ENCODE results near the gene SFT2D1.

DNA sequence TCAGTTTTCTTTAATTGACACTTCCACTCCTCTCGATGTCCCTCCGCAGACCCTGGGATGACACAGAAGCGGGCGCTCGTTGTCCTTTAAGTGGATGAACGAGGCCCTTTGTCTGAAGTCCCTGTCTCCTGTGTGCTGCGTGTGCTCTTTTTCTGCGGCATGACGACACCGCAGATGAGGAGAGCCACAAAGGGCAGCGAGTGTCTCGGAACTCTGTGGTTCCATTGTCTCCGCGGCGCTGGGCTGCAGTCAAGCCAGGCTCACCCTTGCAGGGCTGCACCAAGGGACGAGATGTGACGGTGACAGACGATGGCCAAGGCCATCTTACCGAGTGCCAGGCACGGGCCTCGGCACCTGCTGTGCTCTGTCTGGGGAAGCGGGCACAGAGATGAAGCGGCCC lies 44.7 kb downstream of the SFT2D1 start:
- TF ChIP-seq, protein P1, sequence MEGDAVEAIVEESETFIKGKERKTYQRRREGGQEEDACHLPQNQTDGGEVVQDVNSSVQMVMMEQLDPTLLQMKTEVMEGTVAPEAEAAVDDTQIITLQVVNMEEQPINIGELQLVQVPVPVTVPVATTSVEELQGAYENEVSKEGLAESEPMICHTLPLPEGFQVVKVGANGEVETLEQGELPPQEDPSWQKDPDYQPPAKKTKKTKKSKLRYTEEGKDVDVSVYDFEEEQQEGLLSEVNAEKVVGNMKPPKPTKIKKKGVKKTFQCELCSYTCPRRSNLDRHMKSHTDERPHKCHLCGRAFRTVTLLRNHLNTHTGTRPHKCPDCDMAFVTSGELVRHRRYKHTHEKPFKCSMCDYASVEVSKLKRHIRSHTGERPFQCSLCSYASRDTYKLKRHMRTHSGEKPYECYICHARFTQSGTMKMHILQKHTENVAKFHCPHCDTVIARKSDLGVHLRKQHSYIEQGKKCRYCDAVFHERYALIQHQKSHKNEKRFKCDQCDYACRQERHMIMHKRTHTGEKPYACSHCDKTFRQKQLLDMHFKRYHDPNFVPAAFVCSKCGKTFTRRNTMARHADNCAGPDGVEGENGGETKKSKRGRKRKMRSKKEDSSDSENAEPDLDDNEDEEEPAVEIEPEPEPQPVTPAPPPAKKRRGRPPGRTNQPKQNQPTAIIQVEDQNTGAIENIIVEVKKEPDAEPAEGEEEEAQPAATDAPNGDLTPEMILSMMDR (IDR thresholded peaks at IDR 0.05) = no peak
- no peak for TF ChIP-seq POLR2AphosphoS5 (IDR thresholded peaks at IDR 0.05)
